Measurements from ENCODE around the gene PDE4D. TPM values are rescaled to one million over a fixed set of nuclear protein-coding genes. Genes with fewer than 3 reads are reported as not detected.

Gene PDE4D
- total and polyA plus RNA-seq, 10 of the 15 experiments (the other 5 are each of a cell fraction or from before 2014, with no cell fraction given), result 0.87 to 4.1 (median 2.2) TPM

DNA sequence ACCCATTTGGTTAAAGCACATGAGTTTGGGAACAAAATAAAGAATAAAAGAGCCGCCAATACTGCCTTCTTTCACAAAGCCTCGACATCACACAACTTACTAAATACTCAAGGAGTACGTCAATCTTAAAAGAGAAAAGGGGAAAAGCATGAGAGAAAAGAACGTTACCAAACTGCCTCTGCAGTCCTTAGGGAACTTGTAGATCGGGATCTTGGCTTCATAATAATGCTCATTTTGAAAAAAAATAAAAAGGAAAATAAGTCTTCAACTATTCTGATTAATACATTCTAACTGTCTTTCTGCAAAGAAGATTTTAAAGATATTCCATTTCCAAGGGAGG, 618.4 kb downstream of the PDE4D start:
- no peaks in the 10 kb centered on the region for H3K9me3 ChIP-seq (replicated peaks; ENCODE audit: control insufficient read depth, insufficient read depth, low read length)
- no peak for DNase-seq (ENCODE audit: low read depth, low spot score)
- SMC1A ChIA-PET (ENCODE audit: uncharacterized antibody, unreplicated experiment), result no interaction called here
- CTCF ChIA-PET, result no interaction called here
- H2AFZ ChIP-seq (ENCODE audit: control insufficient read depth, low read depth, low read length), result no peak overlapping the region
- no peak overlapping the region for H3K4me3 ChIP-seq
- intact Hi-C loops (cut with micrococcal nuclease; ENCODE audit: unreplicated experiment), result no loop called here
- H4K20me1 ChIP-seq (ENCODE audit: control insufficient read depth, insufficient read depth), result no peaks in the 10 kb centered on the region
- H3K79me2 ChIP-seq (ENCODE audit: control insufficient read depth, insufficient read depth, low read length), result no peaks in the 10 kb centered on the region
- POLR2A ChIA-PET, result no interaction called here
- H3K9ac ChIP-seq (ENCODE audit: control insufficient read depth, insufficient read depth, low read length), result no peak overlapping the region
- ATAC-seq, result no peak
- peaks cover 0 to 1% of the 10 kb centered on the region in 2 experiments; a peak in 2 of 4 replicates for H3K27me3 ChIP-seq (replicated peaks in 1 of 2; ENCODE audit: control insufficient read depth in 2 of 2, insufficient read depth in 2 of 2, low read length in 1 of 2)
- H3K4me2 ChIP-seq (ENCODE audit: control insufficient read depth, insufficient read depth), result no peak overlapping the region
- H3K27ac ChIP-seq (ENCODE audit: control insufficient read depth, insufficient read depth), result no peak overlapping the region
- TF ChIP-seq, protein P1, sequence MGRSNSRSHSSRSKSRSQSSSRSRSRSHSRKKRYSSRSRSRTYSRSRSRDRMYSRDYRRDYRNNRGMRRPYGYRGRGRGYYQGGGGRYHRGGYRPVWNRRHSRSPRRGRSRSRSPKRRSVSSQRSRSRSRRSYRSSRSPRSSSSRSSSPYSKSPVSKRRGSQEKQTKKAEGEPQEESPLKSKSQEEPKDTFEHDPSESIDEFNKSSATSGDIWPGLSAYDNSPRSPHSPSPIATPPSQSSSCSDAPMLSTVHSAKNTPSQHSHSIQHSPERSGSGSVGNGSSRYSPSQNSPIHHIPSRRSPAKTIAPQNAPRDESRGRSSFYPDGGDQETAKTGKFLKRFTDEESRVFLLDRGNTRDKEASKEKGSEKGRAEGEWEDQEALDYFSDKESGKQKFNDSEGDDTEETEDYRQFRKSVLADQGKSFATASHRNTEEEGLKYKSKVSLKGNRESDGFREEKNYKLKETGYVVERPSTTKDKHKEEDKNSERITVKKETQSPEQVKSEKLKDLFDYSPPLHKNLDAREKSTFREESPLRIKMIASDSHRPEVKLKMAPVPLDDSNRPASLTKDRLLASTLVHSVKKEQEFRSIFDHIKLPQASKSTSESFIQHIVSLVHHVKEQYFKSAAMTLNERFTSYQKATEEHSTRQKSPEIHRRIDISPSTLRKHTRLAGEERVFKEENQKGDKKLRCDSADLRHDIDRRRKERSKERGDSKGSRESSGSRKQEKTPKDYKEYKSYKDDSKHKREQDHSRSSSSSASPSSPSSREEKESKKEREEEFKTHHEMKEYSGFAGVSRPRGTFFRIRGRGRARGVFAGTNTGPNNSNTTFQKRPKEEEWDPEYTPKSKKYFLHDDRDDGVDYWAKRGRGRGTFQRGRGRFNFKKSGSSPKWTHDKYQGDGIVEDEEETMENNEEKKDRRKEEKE (IDR thresholded peaks at IDR 0.05), result no peak
- TF ChIP-seq CBFB (IDR thresholded peaks at IDR 0.05; ENCODE audit: low read depth) (no peak), EED (IDR thresholded peaks at IDR 0.05; ENCODE audit: low read depth) (no peak), TBL1XR1 (IDR thresholded peaks at IDR 0.05; ENCODE audit: low read depth, low read length) (no peak), NFYB (IDR thresholded peaks at IDR 0.05; ENCODE audit: insufficient read depth, low read depth, low read length) (no peak), SUPT20H (IDR thresholded peaks at IDR 0.05; ENCODE audit: borderline replicate concordance, control insufficient read depth, low read depth, low read length) (no peak), SMAD5 (IDR thresholded peaks at IDR 0.05; ENCODE audit: low read depth) (no peak), BHLHE40 (IDR thresholded peaks at IDR 0.05; ENCODE audit: borderline replicate concordance in 1 of 2, low read depth in 2 of 2, low read length in 1 of 2) (no peak), DPF2 (IDR thresholded peaks at IDR 0.05) (no peak), KAT2A (conservative IDR thresholded peaks at IDR 0.05; ENCODE audit: control insufficient read depth, low read depth, low read length) (no peak), YBX1 (IDR thresholded peaks at IDR 0.05) (no peak), RELA (IDR thresholded peaks at IDR 0.05; ENCODE audit: borderline replicate concordance, partially characterized antibody) (no peak), ATF3 (IDR thresholded peaks at IDR 0.05; ENCODE audit: borderline replicate concordance, extremely low read depth, low read depth, low read length) (no peak), NRF1 (conservative IDR thresholded peaks at IDR 0.05; ENCODE audit: low read depth, low read length) (no peak)
- TF ChIP-seq, protein P2, sequence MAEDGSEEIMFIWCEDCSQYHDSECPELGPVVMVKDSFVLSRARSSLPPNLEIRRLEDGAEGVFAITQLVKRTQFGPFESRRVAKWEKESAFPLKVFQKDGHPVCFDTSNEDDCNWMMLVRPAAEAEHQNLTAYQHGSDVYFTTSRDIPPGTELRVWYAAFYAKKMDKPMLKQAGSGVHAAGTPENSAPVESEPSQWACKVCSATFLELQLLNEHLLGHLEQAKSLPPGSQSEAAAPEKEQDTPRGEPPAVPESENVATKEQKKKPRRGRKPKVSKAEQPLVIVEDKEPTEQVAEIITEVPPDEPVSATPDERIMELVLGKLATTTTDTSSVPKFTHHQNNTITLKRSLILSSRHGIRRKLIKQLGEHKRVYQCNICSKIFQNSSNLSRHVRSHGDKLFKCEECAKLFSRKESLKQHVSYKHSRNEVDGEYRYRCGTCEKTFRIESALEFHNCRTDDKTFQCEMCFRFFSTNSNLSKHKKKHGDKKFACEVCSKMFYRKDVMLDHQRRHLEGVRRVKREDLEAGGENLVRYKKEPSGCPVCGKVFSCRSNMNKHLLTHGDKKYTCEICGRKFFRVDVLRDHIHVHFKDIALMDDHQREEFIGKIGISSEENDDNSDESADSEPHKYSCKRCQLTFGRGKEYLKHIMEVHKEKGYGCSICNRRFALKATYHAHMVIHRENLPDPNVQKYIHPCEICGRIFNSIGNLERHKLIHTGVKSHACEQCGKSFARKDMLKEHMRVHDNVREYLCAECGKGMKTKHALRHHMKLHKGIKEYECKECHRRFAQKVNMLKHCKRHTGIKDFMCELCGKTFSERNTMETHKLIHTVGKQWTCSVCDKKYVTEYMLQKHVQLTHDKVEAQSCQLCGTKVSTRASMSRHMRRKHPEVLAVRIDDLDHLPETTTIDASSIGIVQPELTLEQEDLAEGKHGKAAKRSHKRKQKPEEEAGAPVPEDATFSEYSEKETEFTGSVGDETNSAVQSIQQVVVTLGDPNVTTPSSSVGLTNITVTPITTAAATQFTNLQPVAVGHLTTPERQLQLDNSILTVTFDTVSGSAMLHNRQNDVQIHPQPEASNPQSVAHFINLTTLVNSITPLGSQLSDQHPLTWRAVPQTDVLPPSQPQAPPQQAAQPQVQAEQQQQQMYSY (CRISPR knock-in tag; IDR thresholded peaks at IDR 0.05), result no peak
- TF ChIP-seq, protein P3, sequence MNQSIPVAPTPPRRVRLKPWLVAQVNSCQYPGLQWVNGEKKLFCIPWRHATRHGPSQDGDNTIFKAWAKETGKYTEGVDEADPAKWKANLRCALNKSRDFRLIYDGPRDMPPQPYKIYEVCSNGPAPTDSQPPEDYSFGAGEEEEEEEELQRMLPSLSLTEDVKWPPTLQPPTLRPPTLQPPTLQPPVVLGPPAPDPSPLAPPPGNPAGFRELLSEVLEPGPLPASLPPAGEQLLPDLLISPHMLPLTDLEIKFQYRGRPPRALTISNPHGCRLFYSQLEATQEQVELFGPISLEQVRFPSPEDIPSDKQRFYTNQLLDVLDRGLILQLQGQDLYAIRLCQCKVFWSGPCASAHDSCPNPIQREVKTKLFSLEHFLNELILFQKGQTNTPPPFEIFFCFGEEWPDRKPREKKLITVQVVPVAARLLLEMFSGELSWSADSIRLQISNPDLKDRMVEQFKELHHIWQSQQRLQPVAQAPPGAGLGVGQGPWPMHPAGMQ (IDR thresholded peaks at IDR 0.05; ENCODE audit: borderline replicate concordance), result no peak
- 33% methylated on average over 5 of the region's 5 CpGs for WGBS (ENCODE audit: insufficient coverage, insufficient replicate concordance, low lambda C conversion rate, missing lambda C conversion rate)
- FAIRE-seq, result no peak
- RAD21 ChIA-PET (ENCODE audit: unreplicated experiment), result interaction anchor here (1.1 kb wide), 1 partner anchor 10 kb away, joined by 3 read pairs; no protein-coding TSS in a partner anchor
- no peaks in the 10 kb centered on the region for H3K36me3 ChIP-seq (ENCODE audit: control insufficient read depth in 2 of 2, insufficient read depth in 2 of 2, low read length in 1 of 2)
- H3K4me1 ChIP-seq (ENCODE audit: control insufficient read depth, insufficient read depth, low read length), result no peaks in the 10 kb centered on the region
- no TSS peak for BruUV-seq (replicated peaks)
- in situ Hi-C loops (cut with MboI), result no loop called here

Data from GM12878 (cell line).